Small intestine (tissue), 7 donors: ENCODE data around the gene MFAP4. TPM values are rescaled to one million over a fixed set of nuclear protein-coding genes. Genes with fewer than 3 reads are reported as not detected.

Experiments
- DNase-seq, 2 donors: peaks; one replicate each; pipeline versions ENCODE4 v3.0.0 to v3.0.0-alpha.2; 2013
- FAIRE-seq: peaks from 2 replicates; lab custom pipeline; 2012; peaks lifted over from hg19 to GRCh38; lab: Jason Lieb, UNC
- H3K27ac ChIP-seq, 3 donors: one replicate each; pipeline ENCODE4 v1.5.1; 2013; ENCODE audit warnings: low read length in 2 of 3, mild to moderate bottlenecking in 2 of 3, control low read depth in 1 of 3, inconsistent platforms in 1 of 3, low read depth in 1 of 3, moderate library complexity in 1 of 3
- H3K27me3 ChIP-seq, 3 donors: one replicate each; pipeline ENCODE4 v1.6.1; 2013; ENCODE audit warnings: low read length in 3 of 3, inconsistent platforms in 1 of 3; ENCODE audit not compliant: control insufficient read depth in 3 of 3, insufficient read depth in 3 of 3
- H3K36me3 ChIP-seq, 3 donors: one replicate each; pipeline ENCODE4 v1.6.1; 2013; ENCODE audit warnings: low read length in 3 of 3, inconsistent platforms in 1 of 3, low read depth in 1 of 3, mild to moderate bottlenecking in 1 of 3, moderate library complexity in 1 of 3; ENCODE audit not compliant: control insufficient read depth in 3 of 3, insufficient read depth in 2 of 3
- H3K4me1 ChIP-seq, 3 donors: one replicate each; pipeline ENCODE4 v1.6.1; 2013; ENCODE audit warnings: low read length in 2 of 3, inconsistent platforms in 1 of 3, low read depth in 1 of 3, mild to moderate bottlenecking in 1 of 3, moderate library complexity in 1 of 3; ENCODE audit not compliant: control insufficient read depth in 3 of 3, insufficient read depth in 2 of 3
- H3K4me3 ChIP-seq, 3 donors: one replicate each; pipeline ENCODE4 v1.5.1; 2013; ENCODE audit warnings: low read length in 3 of 3, control low read depth in 1 of 3, inconsistent platforms in 1 of 3, low read depth in 1 of 3, mild to moderate bottlenecking in 1 of 3, moderate library complexity in 1 of 3
- H3K9me3 ChIP-seq, 2 donors: one replicate each; pipeline ENCODE4 v1.6.1; 2013; ENCODE audit warnings: low read depth in 1 of 2, low read length in 1 of 2; ENCODE audit not compliant: control insufficient read depth in 2 of 2, insufficient read depth in 1 of 2
- whole genome bisulfite sequencing, 3 donors: extraction: QIAGEN DNeasy Blood & Tissue Kit; methylation state at CpG; one replicate each; pipeline ENCODE4 v1.1.7; 2013; 5-methylcytosine and 5-hydroxymethylcytosine counted together
- polyA plus RNA-seq, 4 donors: library from polyadenylated mRNA; stranded (reverse) in 3 of 4; unstranded in 1 of 4; fragments of 200-250 nt in 3 of 4; fragments of 120-200 nt in 1 of 4; gene quantifications; one replicate each; pipeline versions ENCODE4 v1.2.1 to v1.2.3, GENCODE V29; 2013
- donor health status: healthy with polysubstance abuse.
- donor health status: control.
- donor health status: control.
- donor health status: Bipolar disorder and iron deficiency.
- donor health status: healthy.

Gene MFAP4
- polyA plus RNA-seq, 4 donors: 2.2 to 108 (median 35.4) TPM

DNA sequence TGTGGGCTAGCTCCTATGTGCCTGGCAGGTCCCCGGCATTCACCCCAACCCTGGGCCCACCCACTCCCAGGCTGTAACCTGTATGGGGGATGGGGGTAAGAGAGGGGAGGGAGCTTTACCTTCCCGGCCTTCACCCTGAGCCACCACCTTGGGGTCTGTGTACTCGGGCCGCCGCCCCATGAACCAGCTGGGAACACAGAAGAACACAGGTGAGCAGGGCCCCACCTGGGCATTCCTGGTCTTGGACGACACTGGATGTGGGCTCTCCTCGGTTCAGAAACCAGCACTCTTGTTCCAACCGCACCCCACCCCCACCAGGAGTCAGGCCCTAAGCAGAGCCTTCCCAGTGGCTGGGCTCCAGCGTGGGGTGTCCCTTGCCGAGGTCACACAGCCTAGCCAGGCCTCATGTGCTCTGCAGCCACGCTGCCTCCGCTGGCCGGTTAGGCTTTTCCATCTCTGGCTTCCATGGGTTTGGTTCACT lies 43.3 kb downstream of the MFAP4 start:
- no peak for DNase-seq
- H3K4me1 ChIP-seq: peaks cover 0 to 72% (median 0%) of the 10 kb centered on the region in 3 donors
- 80 to 86% (median 84%) methylated on average over 13 of the region's 13 CpGs for WGBS, 3 donors
- no peak overlapping the region for H3K27ac ChIP-seq
- peaks cover 0 to 8% of the 10 kb centered on the region in 2 donors for H3K9me3 ChIP-seq
- no peak for FAIRE-seq
- H3K36me3 ChIP-seq: peaks cover 0 to 52% (median 0%) of the 10 kb centered on the region in 3 donors
- H3K27me3 ChIP-seq: no peaks in the 10 kb centered on the region
- no peak overlapping the region for H3K4me3 ChIP-seq

GRCh38 chr17:19343256-19343630 lies 43.7 kb downstream of the MFAP4 start:
- H3K4me3 ChIP-seq: no peak overlapping the region
- H3K4me1 ChIP-seq: peaks cover 0 to 73% (median 0%) of the 10 kb centered on the region in 3 donors
- H3K27me3 ChIP-seq: no peaks in the 10 kb centered on the region
- 81 to 87% (median 83%) methylated on average over 7 of the region's 7 CpGs for WGBS, 3 donors
- FAIRE-seq: no peak
- peaks cover 0 to 52% (median 0%) of the 10 kb centered on the region in 3 donors for H3K36me3 ChIP-seq
- no peak overlapping the region for H3K27ac ChIP-seq
- no peak for DNase-seq
- H3K9me3 ChIP-seq: peaks cover 0 to 10% of the 10 kb centered on the region in 2 donors

GRCh38 chr17:19342611-19343255 lies 44.3 kb downstream of the MFAP4 start:
- Histone ChIP-seq H3K27ac (peak overlapping the region in 1 of 3 donors; percentile 36), H3K4me3 (no peak overlapping the region), H3K4me1 (peaks cover 0 to 73% (median 2%) of the 10 kb centered on the region in 3 donors), H3K36me3 (peaks cover 0 to 48% (median 0%) of the 10 kb centered on the region in 3 donors), H3K27me3 (no peaks in the 10 kb centered on the region), H3K9me3 (peaks cover 0 to 10% of the 10 kb centered on the region in 2 donors)
- FAIRE-seq (no peak), DNase-seq (no peak)
- WGBS, 3 donors: 59 to 77% (median 75%) methylated on average over 7 of the region's 7 CpGs

DNA sequence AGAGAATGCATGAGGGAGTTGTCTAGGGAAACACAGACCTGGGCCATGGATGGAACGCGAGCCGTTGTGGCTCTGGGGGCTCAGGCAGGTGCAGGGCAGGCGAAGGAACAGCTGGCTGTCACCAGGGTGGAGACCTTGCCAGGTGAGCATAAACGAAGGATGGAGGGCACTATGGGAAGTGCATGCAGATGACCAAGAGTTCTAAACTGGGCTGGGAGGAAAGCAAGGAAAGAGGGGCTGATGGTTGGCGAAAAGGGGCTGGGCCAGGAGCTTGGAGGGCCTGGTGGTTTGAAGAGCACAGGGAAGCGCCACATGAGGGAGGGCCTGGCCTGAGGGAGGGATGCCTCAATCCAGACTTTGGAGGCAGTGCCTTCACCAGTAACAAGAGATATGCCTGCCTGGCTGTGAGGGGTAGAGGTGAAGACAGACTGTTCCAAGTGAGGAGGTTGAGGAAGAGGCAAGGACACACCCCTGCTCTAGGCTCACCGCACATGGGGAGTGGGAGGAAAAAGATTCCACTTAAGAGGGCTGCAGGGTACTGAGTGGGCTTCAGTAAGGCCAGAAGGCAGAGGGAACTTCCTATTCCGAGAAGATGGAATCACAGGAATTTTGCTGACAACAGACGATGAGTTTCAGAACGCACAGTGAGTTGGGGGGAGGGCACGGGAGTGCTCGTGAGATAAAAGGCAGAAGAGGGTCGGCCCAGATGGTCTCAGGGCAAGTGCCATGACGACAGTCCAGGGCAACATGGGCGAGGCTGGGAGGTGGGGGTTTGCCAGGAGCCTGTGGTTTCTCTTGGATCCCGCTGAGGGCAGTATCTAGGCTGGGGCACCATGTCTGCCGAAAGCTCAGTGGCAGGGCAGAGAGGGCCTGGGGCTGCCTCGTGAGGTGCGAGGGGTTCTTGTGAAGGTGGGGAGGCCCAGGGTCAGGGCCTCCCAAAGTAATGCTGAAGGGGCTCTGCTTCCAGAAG lies 45.1 kb downstream of the MFAP4 start:
- H3K27ac ChIP-seq: peak overlapping the region in 1 of 3 donors; percentile 36
- peak in 1 of 2 donors; percentile 46 for DNase-seq
- no peak overlapping the region for H3K4me3 ChIP-seq
- 58 to 62% (median 61%) methylated on average over 19 to 20 of the region's 20 CpGs for WGBS, 3 donors
- peaks cover 0 to 10% of the 10 kb centered on the region in 2 donors for H3K9me3 ChIP-seq
- H3K27me3 ChIP-seq: no peaks in the 10 kb centered on the region
- peaks cover 0 to 73% (median 2%) of the 10 kb centered on the region in 3 donors for H3K4me1 ChIP-seq
- H3K36me3 ChIP-seq: peaks cover 0 to 47% (median 0%) of the 10 kb centered on the region in 3 donors
- FAIRE-seq: no peak

GRCh38 chr17:19341211-19341631 lies 45.8 kb downstream of the MFAP4 start:
- DNase-seq: no peak

DNA sequence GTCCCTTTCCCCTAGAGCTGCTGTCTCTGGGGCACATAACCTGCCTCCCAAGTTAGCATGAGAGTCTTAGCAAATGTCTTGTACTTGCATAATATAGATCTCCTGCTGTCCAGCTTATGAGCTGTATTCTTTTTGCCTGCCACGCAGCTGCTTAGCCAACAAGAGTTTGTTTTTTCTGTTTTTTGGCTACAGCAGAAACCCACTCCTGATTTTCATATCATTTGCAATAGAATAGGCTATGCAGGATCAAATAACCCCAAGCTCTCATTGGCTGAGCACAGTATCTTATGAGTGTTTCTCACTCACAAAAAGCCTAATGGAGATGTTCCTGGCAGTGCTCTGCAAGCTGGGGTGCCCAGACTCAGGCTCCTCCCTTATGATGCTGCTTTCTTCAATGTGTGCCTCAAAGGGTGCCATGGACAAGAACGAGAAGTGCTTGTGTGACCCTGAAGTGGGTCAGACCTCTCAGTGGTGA lies 47.6 kb downstream of the MFAP4 start:
- Histone ChIP-seq H3K4me1 (peaks cover 0 to 59% (median 2%) of the 10 kb centered on the region in 3 donors), H3K9me3 (peaks cover 0 to 5% of the 10 kb centered on the region in 2 donors), H3K27me3 (no peaks in the 10 kb centered on the region), H3K27ac (peak overlapping the region in 1 of 3 donors; percentile 92), H3K36me3 (peaks cover 0 to 48% (median 0%) of the 10 kb centered on the region in 3 donors), H3K4me3 (no peak overlapping the region)
- no peak for DNase-seq
- FAIRE-seq: no peak
- WGBS, 3 donors: 71 to 84% (median 83%) methylated on average over 2 of the region's 2 CpGs

More at GRCh38 chr17:19341211-19341631, 45.8 kb downstream of the MFAP4 start:
- H3K4me1 ChIP-seq: peaks cover 0 to 74% (median 2%) of the 10 kb centered on the region in 3 donors
- 59 to 71% (median 62%) methylated on average over 7 of the region's 7 CpGs for WGBS, 3 donors
- no peaks in the 10 kb centered on the region for H3K27me3 ChIP-seq
- peak overlapping the region in 1 of 3 donors; percentile 36 for H3K27ac ChIP-seq
- no peak for FAIRE-seq
- H3K4me3 ChIP-seq: no peak overlapping the region
- peaks cover 0 to 51% (median 0%) of the 10 kb centered on the region in 3 donors for H3K36me3 ChIP-seq
- peaks cover 0 to 10% of the 10 kb centered on the region in 2 donors for H3K9me3 ChIP-seq

GRCh38 chr17:19338031-19338990 lies 48.7 kb downstream of the MFAP4 start:
- Histone ChIP-seq H3K27me3 (no peaks in the 10 kb centered on the region), H3K36me3 (peaks cover 0 to 51% (median 2%) of the 10 kb centered on the region in 3 donors), H3K9me3 (peaks cover 0 to 5% of the 10 kb centered on the region in 2 donors), H3K4me3 (no peak overlapping the region), H3K27ac (peak overlapping the region in 1 of 3 donors; percentile 92), H3K4me1 (peaks cover 0 to 53% (median 2%) of the 10 kb centered on the region in 3 donors)
- peak; percentile 64 to 95 for DNase-seq
- 45 to 64% (median 54%) methylated on average over 7 of the region's 7 CpGs for WGBS, 3 donors
- FAIRE-seq: no peak
